H1 (cell line): Measurements from ENCODE around the gene STYXL1. TPM values are rescaled to one million over a fixed set of nuclear protein-coding genes. Genes with fewer than 3 reads are reported as not detected.

Source experiments
- CTCF ChIA-PET: fragments of 300-600 bp; sonication (Branson Sonifier 250); formaldehyde crosslinking; loops from one replicate; lab custom pipeline; 2021; ENCODE audit not compliant: partially characterized antibody; lab: Charles Lee
- POLR2A ChIA-PET: fragments of 300-600 bp; sonication (Branson Sonifier 250); formaldehyde crosslinking; loops from one replicate; lab custom pipeline; 2021; ENCODE audit warnings: inconsistent platforms; ENCODE audit not compliant: partially characterized antibody; lab: Charles Lee
- DNase-seq, 2 experiments: peaks; one replicate each; pipeline versions ENCODE4 v3.0.0 to v3.0.0-alpha.2; 2010 to 2022; ENCODE audit warnings: low spot score in 2 of 2, low read depth in 1 of 2, mixed read lengths in 1 of 2
- FAIRE-seq: peaks from 2 replicates; lab custom pipeline; 2011; peaks lifted over from hg19 to GRCh38; lab: Jason Lieb, UNC
- H2AFZ ChIP-seq: 2 replicates; pipeline ENCODE4 v1.8.1; 2012; ENCODE audit warnings: low read length, inconsistent platforms
- H2AK5ac ChIP-seq: 2 replicates; pipeline ENCODE4 v1.6.1; 2013; ENCODE audit warnings: low read depth, low read length
- H2BK120ac ChIP-seq: replicated peaks from 2 replicates; pipeline ENCODE3; 2013; ENCODE audit warnings: low read depth, low read length, inconsistent platforms
- H2BK12ac ChIP-seq: 2 replicates; pipeline ENCODE4 v1.6.1; 2013; ENCODE audit warnings: low read depth, low read length
- H2BK15ac ChIP-seq: 2 replicates; pipeline ENCODE4 v1.6.1; 2013; ENCODE audit warnings: low read length
- H2BK20ac ChIP-seq: 2 replicates; pipeline ENCODE4 v1.6.1; 2013; ENCODE audit warnings: low read length
- H2BK5ac ChIP-seq: 2 replicates; pipeline ENCODE4 v1.6.1; 2013; ENCODE audit warnings: low read depth, low read length
- H3K14ac ChIP-seq: 2 replicates; pipeline ENCODE4 v1.6.1; 2013; ENCODE audit warnings: inconsistent platforms; ENCODE audit not compliant: insufficient read length
- H3K18ac ChIP-seq: 2 replicates; pipeline ENCODE4 v1.6.1; 2013; ENCODE audit warnings: low read length; ENCODE audit errors: extremely low read depth
- H3K23ac ChIP-seq: 2 replicates; pipeline ENCODE4 v1.6.1; 2013; ENCODE audit warnings: inconsistent platforms; ENCODE audit not compliant: insufficient read length
- H3K23me2 ChIP-seq: 2 replicates; pipeline ENCODE4 v1.6.1; 2013; ENCODE audit warnings: low read depth, low read length
- H3K27ac ChIP-seq: 2 replicates; pipeline ENCODE4 v1.6.1; 2011; ENCODE audit warnings: low read depth, low read length, inconsistent platforms
- H3K27me3 ChIP-seq, 4 experiments: replicated peaks in 1 of 4; 1 replicate in 1 of 4; 2 replicates in 3 of 4; pipeline versions ENCODE4 v1.6.1 to v1.8.1; 2011 to 2013; ENCODE audit warnings: low read length in 3 of 4, mild to moderate bottlenecking in 3 of 4, inconsistent platforms in 2 of 4, mixed read lengths in 2 of 4, moderate library complexity in 1 of 4; ENCODE audit not compliant: control insufficient read depth in 3 of 4, insufficient read depth in 3 of 4; ENCODE audit errors: extremely low read depth in 1 of 4
- H3K36me3 ChIP-seq, 4 experiments: 2 replicates each; pipeline versions ENCODE4 v1.6.1 to v1.8.1; 2011 to 2013; ENCODE audit warnings: mild to moderate bottlenecking in 4 of 4, low read length in 3 of 4, moderate library complexity in 2 of 4, control low read depth in 1 of 4, inconsistent platforms in 1 of 4; ENCODE audit not compliant: insufficient read depth in 4 of 4, control insufficient read depth in 2 of 4
- H3K4ac ChIP-seq: replicated peaks from 2 replicates; pipeline ENCODE3; 2013; ENCODE audit warnings: low read length, low read depth, mixed read lengths, inconsistent platforms; ENCODE audit not compliant: insufficient read length
- H3K4me1 ChIP-seq, 4 experiments: replicated peaks in 1 of 4; 1 replicate in 1 of 4; 2 replicates in 3 of 4; pipeline versions ENCODE4 v1.6.1 to v1.8.1; 2011 to 2013; ENCODE audit warnings: low read length in 3 of 4, inconsistent platforms in 2 of 4, mixed read lengths in 1 of 4; ENCODE audit not compliant: insufficient read depth in 4 of 4, control insufficient read depth in 3 of 4
- H3K4me2 ChIP-seq, 2 experiments: 2 replicates each; pipeline versions ENCODE4 v1.6.1 to v1.8.1; 2011 to 2013; ENCODE audit warnings: low read depth in 2 of 2, low read length in 2 of 2, control low read depth in 1 of 2, inconsistent platforms in 1 of 2, mild to moderate bottlenecking in 1 of 2; ENCODE audit not compliant: insufficient read depth in 1 of 2
- H3K4me3 ChIP-seq, 4 experiments: fragments of 200-600, 300-600 bp in 1 of 4; sonication (generic), shearing (Covaris generic), sonication (Bioruptor Twin) in 1 of 4; 2 replicates each; pipeline versions ENCODE4 v1.5.1 to v1.8.1; 2011 to 2016; ENCODE audit warnings: low read length in 4 of 4, low read depth in 3 of 4, control low read depth in 2 of 4, inconsistent platforms in 2 of 4, mild to moderate bottlenecking in 2 of 4, mixed read lengths in 1 of 4, moderate library complexity in 1 of 4; ENCODE audit not compliant: insufficient read depth in 2 of 4; ENCODE audit errors: extremely low read depth in 1 of 4
- H3K56ac ChIP-seq: replicated peaks from 2 replicates; pipeline ENCODE3; 2013; ENCODE audit warnings: low read depth, mild to moderate bottlenecking, mixed read lengths, low read length, inconsistent platforms; ENCODE audit not compliant: insufficient read length
- H3K79me1 ChIP-seq: 2 replicates; pipeline ENCODE4 v1.6.1; 2013; ENCODE audit warnings: low read depth, low read length, control low read depth
- H3K79me2 ChIP-seq, 2 experiments: 2 replicates each; pipeline versions ENCODE4 v1.6.1 to v1.8.1; 2012 to 2013; ENCODE audit warnings: low read length in 2 of 2, mild to moderate bottlenecking in 2 of 2, inconsistent platforms in 1 of 2; ENCODE audit not compliant: insufficient read depth in 2 of 2, control insufficient read depth in 1 of 2
- H3K9ac ChIP-seq, 4 experiments: replicated peaks in 1 of 4; 1 replicate in 1 of 4; 2 replicates in 3 of 4; pipeline versions ENCODE4 v1.6.1 to v1.8.1; 2011 to 2013; ENCODE audit warnings: low read depth in 3 of 4, low read length in 3 of 4, control low read depth in 2 of 4, mild to moderate bottlenecking in 2 of 4, moderate library complexity in 2 of 4, inconsistent platforms in 1 of 4; ENCODE audit errors: extremely low read depth in 1 of 4
- H3K9me3 ChIP-seq, 2 experiments: 2 replicates each; pipeline versions ENCODE4 v1.6.1 to v1.8.1; 2012 to 2013; ENCODE audit warnings: mild to moderate bottlenecking in 2 of 2, moderate library complexity in 2 of 2, control low read depth in 1 of 2, inconsistent platforms in 1 of 2, low read depth in 1 of 2, low read length in 1 of 2, mixed read lengths in 1 of 2; ENCODE audit not compliant: insufficient read depth in 2 of 2
- H4K20me1 ChIP-seq, 2 experiments: replicated peaks in 1 of 2; 2 replicates each; pipeline versions ENCODE3 to v1.8.1; 2011 to 2013; ENCODE audit warnings: inconsistent platforms in 2 of 2, low read length in 2 of 2, mild to moderate bottlenecking in 1 of 2; ENCODE audit not compliant: insufficient read depth in 2 of 2, control insufficient read depth in 1 of 2
- H4K5ac ChIP-seq: 2 replicates; pipeline ENCODE4 v1.6.1; 2013; ENCODE audit warnings: low read length, low read depth, mixed read lengths, inconsistent platforms; ENCODE audit not compliant: insufficient read length
- H4K8ac ChIP-seq: 2 replicates; pipeline ENCODE4 v1.8.0; 2013; ENCODE audit warnings: mild to moderate bottlenecking, moderate library complexity, low read length, inconsistent platforms; ENCODE audit not compliant: insufficient read depth; ENCODE audit errors: extremely low read depth
- H4K91ac ChIP-seq: replicated peaks from 2 replicates; pipeline ENCODE3; 2013; ENCODE audit warnings: low read length, mixed read lengths, inconsistent platforms; ENCODE audit not compliant: insufficient read length
- BRCA1 ChIP-seq: IDR thresholded peaks from 2 replicates; pipeline ENCODE4 v1.6.1; 2012; ENCODE audit warnings: low read depth, low read length, improper control_type of control experiment
- CBX5 ChIP-seq: fragments of 300-800, 300-1000 bp; sonication (generic); IDR thresholded peaks from 2 replicates; pipeline ENCODE4 v1.7.1; 2016; ENCODE audit warnings: antibody characterized with exemption, low read length, low read depth
- CEBPB ChIP-seq: IDR thresholded peaks from 2 replicates; pipeline ENCODE4 v1.6.1; 2012; ENCODE audit warnings: low read depth, low read length
- EGR1 ChIP-seq: IDR thresholded peaks from 2 replicates; pipeline ENCODE4 v1.6.1; 2011; ENCODE audit warnings: low read depth, low read length, borderline replicate concordance
- EZH2 ChIP-seq: fragments of 200-600 bp; sonication (generic); IDR thresholded peaks from 2 replicates; pipeline ENCODE4 v1.7.1; 2012; ENCODE audit warnings: low read depth, mild to moderate bottlenecking, moderate library complexity, low read length, inconsistent platforms; ENCODE audit not compliant: severe bottlenecking
- GTF2F1 ChIP-seq: IDR thresholded peaks from 2 replicates; pipeline ENCODE4 v1.6.1; 2012; ENCODE audit warnings: low read depth, low read length, improper control_type of control experiment, borderline replicate concordance
- KDM5A ChIP-seq: fragments of 200-600 bp; IDR thresholded peaks from 2 replicates; pipeline ENCODE4 v1.7.1; 2012; ENCODE audit warnings: mild to moderate bottlenecking, low read length, inconsistent platforms, mixed read lengths
- POLR2A ChIP-seq, 2 experiments: IDR thresholded peaks; 1 replicate in 1 of 2; 2 replicates in 1 of 2; pipeline ENCODE4 v1.6.1; 2011; ENCODE audit warnings: low read depth in 2 of 2, low read length in 2 of 2, mild to moderate bottlenecking in 2 of 2; ENCODE audit errors: control extremely low read depth in 1 of 2
- RAD21 ChIP-seq, 2 experiments: IDR thresholded peaks in 1 of 2; conservative IDR thresholded peaks in 1 of 2; 2 replicates each; pipeline ENCODE4 v1.6.1; 2011; ENCODE audit warnings: low read depth in 2 of 2, low read length in 2 of 2, improper control_type of control experiment in 1 of 2, inconsistent platforms in 1 of 2, mild to moderate bottlenecking in 1 of 2, moderate library complexity in 1 of 2
- RXRA ChIP-seq: IDR thresholded peaks from 2 replicates; pipeline ENCODE4 v1.6.1; 2011; ENCODE audit warnings: low read depth, mild to moderate bottlenecking, low read length, moderate library complexity; ENCODE audit not compliant: insufficient read depth
- SP4 ChIP-seq: IDR thresholded peaks from 2 replicates; pipeline ENCODE4 v1.6.1; 2012; ENCODE audit warnings: low read length, inconsistent platforms
- SRF ChIP-seq: IDR thresholded peaks from 2 replicates; pipeline ENCODE4 v1.6.1; 2011; ENCODE audit warnings: mild to moderate bottlenecking, low read depth, low read length, moderate library complexity
- TCF12 ChIP-seq: IDR thresholded peaks from 2 replicates; pipeline ENCODE4 v1.6.1; 2011; ENCODE audit warnings: low read depth, mild to moderate bottlenecking, low read length
- ZNF274 ChIP-seq: IDR thresholded peaks from 2 replicates; pipeline ENCODE4 v1.7.0; 2012; ENCODE audit warnings: low read length, borderline replicate concordance; ENCODE audit errors: extremely low read depth
- whole genome bisulfite sequencing, 2 experiments: shearing (Covaris generic) in 1 of 2; methylation state at CpG; one replicate each; pipeline versions ENCODE4 v1.1.6 to v1.1.7; 2013 to 2015; ENCODE audit warnings: low lambda C conversion rate in 2 of 2, mixed read lengths in 2 of 2, inconsistent platforms in 1 of 2, low coverage in 1 of 2, missing lambda C conversion rate in 1 of 2; ENCODE audit not compliant: insufficient replicate concordance in 2 of 2, insufficient coverage in 1 of 2, insufficient read length in 1 of 2; ENCODE audit errors: extremely low coverage in 1 of 2, missing lambda C conversion rate in 1 of 2; 5-methylcytosine and 5-hydroxymethylcytosine counted together
- polyA plus RNA-seq, 7 experiments: library from polyadenylated mRNA; depleted of rRNA in 3 of 7; stranded (reverse) in 5 of 7; unstranded in 2 of 7; fragments of >200 nt in 5 of 7; fragments of 200-250 nt in 2 of 7; gene quantifications; 1 replicate in 5 of 7; 2 replicates in 1 of 7; 4 replicates in 1 of 7; pipeline versions ENCODE4 v1.2.1 to v1.2.3, GENCODE V29; 2011 to 2013; ENCODE audit warnings: missing spikeins in 2 of 7, mixed read lengths in 2 of 7
- total RNA-seq: library from RNA; stranded (reverse); fragmentation: NEBNext Ultra II Directional; extraction: Animal tissue kit (Norgen Biotek cat#: 25700); gene quantifications from 2 replicates; pipeline ENCODE4 v1.2.1, GENCODE V29; 2021

The STYXL1 gene
- total and polyA plus RNA-seq, 2 of the 8 experiments (the other 6 are each of a cell fraction or from before 2014, with no cell fraction given) = 32.3 to 53.9 TPM

DNA sequence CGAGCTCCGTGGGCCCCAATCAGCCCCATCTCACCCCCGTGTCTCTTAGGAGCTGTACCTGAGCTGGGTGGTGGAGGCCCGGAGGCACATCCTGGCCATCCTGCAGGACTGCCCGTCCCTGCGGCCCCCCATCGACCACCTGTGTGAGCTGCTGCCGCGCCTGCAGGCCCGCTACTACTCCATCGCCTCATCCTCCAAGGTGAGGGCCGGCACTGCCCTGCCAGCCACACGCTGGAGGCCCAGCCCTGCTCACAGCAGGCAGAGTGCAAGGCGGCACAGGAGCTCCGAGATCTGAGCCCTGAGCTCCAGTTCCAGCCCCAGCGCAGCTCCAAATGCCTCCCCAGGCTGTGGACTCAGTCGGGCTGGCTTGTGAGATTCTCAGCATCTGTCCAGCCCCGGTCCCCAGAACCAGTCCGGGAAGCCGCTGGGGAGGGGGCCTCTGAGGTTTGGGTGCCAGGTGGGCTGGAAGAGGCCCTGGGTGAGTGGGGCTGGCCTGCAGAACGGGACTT, 62.7 kb downstream of the STYXL1 start:
- 87% methylated on average over 20 of the region's 21 CpGs; no CpG with 5 or more reads in 1 of the 2 experiments for WGBS, 2 experiments
- Histone ChIP-seq H3K36me3 (peaks cover 9 to 63% (median 34%) of the 10 kb centered on the region in 4 experiments), H4K8ac (no peak overlapping the region)
- TF ChIP-seq RXRA (no peak), GTF2F1 (no peak), CEBPB (no peak), ZNF274 (no peak), SRF (no peak), SP4 (no peak), EGR1 (no peak), KDM5A (no peak), TCF12 (no peak), RAD21 (IDR thresholded peaks at IDR 0.05 in 1 of 2, conservative IDR thresholded peaks at IDR 0.05 in 1 of 2; ENCODE audit: low read depth in 2 of 2, low read length in 2 of 2) (no peak), POLR2A (IDR thresholded peaks at IDR 0.05; ENCODE audit: control extremely low read depth in 1 of 2, low read depth in 2 of 2, low read length in 2 of 2) (no peak), CBX5 (no peak), BRCA1 (no peak), EZH2 (no peak)

More for the DNA sequence above, 62.7 kb downstream of the STYXL1 start:
- H3K14ac ChIP-seq = no peak overlapping the region
- H2BK120ac ChIP-seq = no peak overlapping the region
- no peak overlapping the region for H2BK5ac ChIP-seq
- H2BK20ac ChIP-seq = no peak overlapping the region
- H3K27ac ChIP-seq = no peak overlapping the region
- H3K27me3 ChIP-seq = no peaks in the 10 kb centered on the region
- H3K56ac ChIP-seq = no peak overlapping the region
- no peak overlapping the region for H3K4ac ChIP-seq
- H3K4me1 ChIP-seq = peaks cover 0 to 12% (median 4%) of the 10 kb centered on the region in 4 experiments; a peak in 4 of 7 replicates
- H2AFZ ChIP-seq = no peak overlapping the region
- no peak overlapping the region for H3K18ac ChIP-seq
- no peak for FAIRE-seq
- no peak overlapping the region for H2BK15ac ChIP-seq
- no peak overlapping the region for H4K91ac ChIP-seq
- no peak overlapping the region for H3K9ac ChIP-seq
- H3K4me3 ChIP-seq = no peak overlapping the region
- H3K23me2 ChIP-seq = peaks cover 1% of the 10 kb centered on the region; the same call in 1 of the 2 replicates
- no peak overlapping the region for H3K23ac ChIP-seq
- H2AK5ac ChIP-seq = no peak overlapping the region
- no peaks in the 10 kb centered on the region for H3K9me3 ChIP-seq
- POLR2A ChIA-PET = interaction anchor here (0.9 to 1.7 kb wide), 6 partner anchors 8 to 69 kb away, joined by 3 to 6 read pairs (median 4); no protein-coding TSS in a partner anchor
- H3K4me2 ChIP-seq = no peak overlapping the region
- H4K20me1 ChIP-seq = peaks cover 0 to 7% of the 10 kb centered on the region in 2 experiments
- H3K79me2 ChIP-seq = no peaks in the 10 kb centered on the region
- CTCF ChIA-PET = interaction anchor here (1.0 to 1.3 kb wide), 4 partner anchors 13 to 37 kb away, joined by 4 to 5 read pairs (median 4); no protein-coding TSS in a partner anchor
- 0 out of 2 replicates have a peak, but pooled peaks cover 2% of the 10 kb centered on the region for H3K79me1 ChIP-seq
- no peak for DNase-seq
- H2BK12ac ChIP-seq = no peak overlapping the region
- no peak overlapping the region for H4K5ac ChIP-seq
